Esophagus muscularis mucosa (tissue), 4 donors: ENCODE results near the gene WAC. TPM values are rescaled to one million over a fixed set of nuclear protein-coding genes. Genes with fewer than 3 reads are reported as not detected.
"Not testable (repeated sequence)": the region's sequence is repeated elsewhere in the genome, so short reads cannot be mapped to it uniquely, and the experiment has no call there.

Experiments used
- DNase-seq: peaks from one replicate; pipeline ENCODE4 v3.0.0-alpha.2; 2017; ENCODE audit errors: extremely low spot score
- H3K27ac ChIP-seq, 4 donors: fragments of 200-600 bp; sonication (generic); replicated peaks in 1 of 4; 1 replicate in 3 of 4; 2 replicates in 1 of 4; pipeline ENCODE4 v1.5.1; 2016 to 2019; ENCODE audit warnings: mild to moderate bottlenecking in 1 of 4
- H3K27me3 ChIP-seq, 4 donors: fragments of 200-600 bp; sonication (generic); one replicate each; pipeline versions ENCODE4 v1.5.1 to v1.6.0; 2016 to 2019
- H3K36me3 ChIP-seq, 4 donors: fragments of 200-600 bp; sonication (generic); one replicate each; pipeline ENCODE4 v1.5.1; 2016 to 2019
- H3K4me1 ChIP-seq, 4 donors: fragments of 200-600 bp; sonication (generic); one replicate each; pipeline ENCODE4 v1.5.1; 2016 to 2019
- H3K4me3 ChIP-seq, 4 donors: fragments of 200-600 bp; sonication (generic); 1 replicate in 2 of 4; 2 replicates in 2 of 4; pipeline ENCODE4 v1.5.1; 2016 to 2019; ENCODE audit warnings: mild to moderate bottlenecking in 4 of 4, moderate library complexity in 1 of 4
- H3K9me3 ChIP-seq, 4 donors: fragments of 200-600 bp; sonication (generic); 1 replicate in 3 of 4; 2 replicates in 1 of 4; pipeline ENCODE4 v1.5.1; 2016 to 2019
- CTCF ChIP-seq, 3 experiments: fragments of 200-600 bp in 2 of 3; fragments of 450-650 bp in 1 of 3; sonication (generic) in 2 of 3; IDR thresholded peaks; one replicate each; pipeline ENCODE4 v1.5.1; 2017 to 2019; ENCODE audit warnings: antibody characterized with exemption in 3 of 3, mild to moderate bottlenecking in 2 of 3, moderate library complexity in 1 of 3
- EP300 ChIP-seq: sonication (generic); formaldehyde crosslinking; IDR thresholded peaks from one replicate; pipeline ENCODE4 v1.6.1; 2017; ENCODE audit warnings: antibody characterized with exemption
- POLR2A ChIP-seq: fragments of 450-650 bp; IDR thresholded peaks from one replicate; pipeline ENCODE4 v1.6.1; 2017; ENCODE audit warnings: antibody characterized with exemption, moderate library complexity, mild to moderate bottlenecking, low read depth
- POLR2AphosphoS5 ChIP-seq, 2 donors: sonication (generic); formaldehyde crosslinking; IDR thresholded peaks; one replicate each; pipeline ENCODE4 v1.6.1; 2017; ENCODE audit warnings: antibody characterized with exemption in 2 of 2
- WGBS: methylation state at CpG from one replicate; pipeline ENCODE4 v1.1.5; 2018; 5-methylcytosine and 5-hydroxymethylcytosine counted together
- intact Hi-C: fragments of 100-400 bp; cut with DNase I; formaldehyde crosslinking; loops from one replicate; pipeline ENCODE4 v1.15.1; 2023
- total RNA-seq, 4 donors: library from RNA; depleted of rRNA; stranded (reverse); fragments of >200 nt; gene quantifications; one replicate each; pipeline versions ENCODE4 v1.1.0 to v1.2.1, GENCODE V29; 2016

WAC gene
- total RNA-seq, 4 donors from 2014 or later = 115 to 157 (median 135) TPM

GRCh38 chr10:28520346-28520745 lies 12.6 kb upstream of the WAC start:
- Histone ChIP-seq H3K4me3 (no peak overlapping the region), H3K36me3 (peaks cover 9 to 19% (median 15%) of the 10 kb centered on the region in 4 donors), H3K27me3 (no peaks in the 10 kb centered on the region), H3K4me1 (no peaks in the 10 kb centered on the region), H3K27ac (no peak overlapping the region), H3K9me3 (peaks cover 0 to 18% (median 0%) of the 10 kb centered on the region in 4 donors)
- DNase-seq = no peak
- 94% methylated on average over 3 of the region's 3 CpGs for WGBS
- intact Hi-C loops = no loop called here
- TF ChIP-seq POLR2AphosphoS5 (IDR thresholded peaks at IDR 0.05) (no peak), CTCF (IDR thresholded peaks at IDR 0.05) (no peak), POLR2A (no peak), EP300 (no peak)

GRCh38 chr10:28520828-28521227 lies 12.1 kb upstream of the WAC start:
- H3K27ac ChIP-seq, DNase-seq, intact Hi-C loops, H3K27me3 ChIP-seq, H3K4me1 ChIP-seq, H3K4me3 ChIP-seq: not testable (repeated sequence)
- 93% methylated on average over 4 of the region's 4 CpGs for WGBS
- Histone ChIP-seq H3K9me3 (peaks cover 0 to 18% (median 0%) of the 10 kb centered on the region in 4 donors), H3K36me3 (peaks cover 13 to 24% (median 19%) of the 10 kb centered on the region in 4 donors)

- H3K4me3 ChIP-seq, intact Hi-C loops, H3K4me1 ChIP-seq, H3K27ac ChIP-seq, H3K27me3 ChIP-seq, DNase-seq: not testable (repeated sequence)
- peaks cover 14 to 26% (median 20%) of the 10 kb centered on the region in 4 donors for H3K36me3 ChIP-seq
- 93% methylated on average over 8 of the region's 11 CpGs for WGBS
- H3K9me3 ChIP-seq = peaks cover 0 to 18% (median 0%) of the 10 kb centered on the region in 4 donors
Measured at GRCh38 chr10:28521961-28522360, 11.0 kb upstream of the WAC start.

GRCh38 chr10:28523725-28524252 lies 9.1 kb upstream of the WAC start:
- Histone ChIP-seq H3K4me1 (no peaks in the 10 kb centered on the region), H3K27ac (no peak overlapping the region), H3K9me3 (peaks cover 0 to 18% (median 0%) of the 10 kb centered on the region in 4 donors), H3K4me3 (no peak overlapping the region), H3K27me3 (no peaks in the 10 kb centered on the region), H3K36me3 (peaks cover 14 to 26% (median 20%) of the 10 kb centered on the region in 4 donors)
- TF ChIP-seq CTCF (IDR thresholded peaks at IDR 0.05) (no peak), POLR2A (no peak), POLR2AphosphoS5 (IDR thresholded peaks at IDR 0.05) (no peak), EP300 (no peak)
- WGBS = 96% methylated on average over 2 of the region's 2 CpGs
- DNase-seq = no peak
- intact Hi-C loops = no loop called here

- Histone ChIP-seq H3K4me1 (peaks cover 13 to 43% (median 35%) of the 10 kb centered on the region in 4 donors), H3K27me3 (no peaks in the 10 kb centered on the region), H3K4me3 (no peak overlapping the region), H3K27ac (no peak overlapping the region), H3K9me3 (no peaks in the 10 kb centered on the region), H3K36me3 (peaks cover 2 to 17% (median 9%) of the 10 kb centered on the region in 4 donors)
- 67% methylated on average over 3 of the region's 3 CpGs for WGBS
- intact Hi-C loops = no loop called here
- DNase-seq = no peak
- TF ChIP-seq CTCF (IDR thresholded peaks at IDR 0.05) (no peak), EP300 (no peak), POLR2A (no peak), POLR2AphosphoS5 (IDR thresholded peaks at IDR 0.05) (no peak)
Measured at GRCh38 chr10:28530751-28531150, 2.2 kb upstream of the WAC start.

GRCh38 chr10:28533186-28533564 lies 257 bp downstream of the WAC start:
- H3K4me3 ChIP-seq = peak overlapping the region; percentile 77 to 99 (median 96)
- no peaks in the 10 kb centered on the region for H3K27me3 ChIP-seq
- H3K27ac ChIP-seq = peak overlapping the region; percentile 94 to 99 (median 97)
- H3K9me3 ChIP-seq = no peaks in the 10 kb centered on the region
- peaks cover 18 to 37% (median 31%) of the 10 kb centered on the region in 4 donors for H3K36me3 ChIP-seq
- TF ChIP-seq POLR2AphosphoS5 (IDR thresholded peaks at IDR 0.05) = peak in 1 of 2 donors; percentile 6
- TF ChIP-seq CTCF (IDR thresholded peaks at IDR 0.05) = no peak
- TF ChIP-seq POLR2A = peak; percentile 72
- TF ChIP-seq EP300 = no peak
- DNase-seq = no peak
- H3K4me1 ChIP-seq = peaks cover 27 to 63% (median 49%) of the 10 kb centered on the region in 4 donors
- 0% methylated on average over 15 of the region's 52 CpGs for WGBS
- intact Hi-C loops = no loop called here
